Brain pericyte (primary cell): ENCODE measurements around the gene KRTAP9-3.
"Not testable (repeated sequence)": the region's sequence is repeated elsewhere in the genome, so short reads cannot be mapped to it uniquely, and the experiment has no call there.

Experiments used
- DNase-seq: peaks from one replicate; pipeline ENCODE4 v3.0.0-alpha.2; 2012; ENCODE audit warnings: low read depth, low spot score

Gene KRTAP9-3

DNA sequence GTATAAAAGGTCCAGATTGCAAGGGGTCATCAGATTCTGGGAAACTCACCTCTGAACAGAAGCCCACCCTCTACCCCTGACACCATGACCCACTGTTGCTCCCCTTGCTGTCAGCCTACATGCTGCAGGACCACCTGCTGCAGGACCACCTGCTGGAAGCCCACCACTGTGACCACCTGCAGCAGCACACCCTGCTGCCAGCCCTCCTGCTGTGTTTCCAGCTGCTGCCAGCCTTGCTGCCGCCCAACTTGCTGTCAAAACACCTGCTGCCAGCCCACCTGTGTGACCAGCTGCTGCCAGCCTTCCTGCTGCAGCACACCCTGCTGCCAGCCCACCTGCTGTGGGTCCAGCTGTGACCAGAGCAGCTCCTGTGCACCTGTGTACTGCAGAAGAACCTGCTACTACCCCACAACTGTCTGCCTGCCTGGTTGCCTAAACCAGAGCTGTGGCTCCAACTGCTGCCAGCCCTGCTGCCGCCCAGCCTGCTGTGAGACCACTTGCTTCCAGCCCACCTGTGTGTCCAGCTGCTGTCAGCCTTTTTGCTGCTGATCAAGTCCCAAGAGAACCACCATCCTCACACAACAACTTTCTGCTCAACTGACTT, 17.5 kb downstream of the KRTAP9-3 start, which contains the start of gene KRTAP9-4:
Gene KRTAP9-4 (plus strand): TSS at position 51 of the 604 bp plus-strand sequence. CDS start 34 bp downstream, at position 85.
- DNase-seq = not testable (repeated sequence)

DNA sequence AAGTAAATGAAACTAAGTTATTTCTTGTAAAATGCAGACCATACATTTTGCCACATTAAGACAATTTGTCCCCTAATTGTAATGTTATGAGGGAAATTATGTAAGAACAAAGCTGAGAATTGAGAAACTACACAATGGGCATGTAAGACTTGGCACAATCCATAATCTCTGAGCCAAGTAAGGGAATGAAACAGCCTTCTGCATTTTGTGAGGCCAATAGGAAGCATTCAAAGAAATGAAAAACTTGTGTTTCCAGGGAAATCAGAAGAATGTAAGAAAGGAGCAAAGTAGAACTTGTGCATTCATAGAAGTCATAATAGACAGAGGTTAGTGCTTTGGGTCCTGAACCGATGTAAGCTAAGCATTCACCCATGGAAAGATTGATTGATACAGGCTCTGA, 19.0 kb downstream of the KRTAP9-3 start:
- no peak for DNase-seq

DNA sequence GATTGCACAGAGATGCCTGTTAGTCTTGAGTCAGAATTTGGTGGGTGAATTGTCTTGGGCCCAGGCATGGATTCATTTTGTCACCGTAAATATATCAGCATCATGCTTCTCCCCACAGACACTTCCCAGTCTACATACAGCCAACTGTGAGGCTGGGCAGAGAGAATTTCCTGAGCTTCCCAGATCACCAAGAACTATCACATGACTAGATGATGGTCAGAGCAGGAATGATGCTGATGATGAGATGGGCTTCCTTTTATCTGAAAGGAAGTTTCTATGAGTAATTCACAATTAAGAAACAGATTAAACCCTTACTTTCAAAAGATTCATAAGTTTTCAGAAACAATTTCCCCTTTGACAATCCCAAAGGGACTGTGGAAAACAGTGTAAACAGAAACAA, 22.6 kb downstream of the KRTAP9-3 start:
- DNase-seq = no peak

DNA sequence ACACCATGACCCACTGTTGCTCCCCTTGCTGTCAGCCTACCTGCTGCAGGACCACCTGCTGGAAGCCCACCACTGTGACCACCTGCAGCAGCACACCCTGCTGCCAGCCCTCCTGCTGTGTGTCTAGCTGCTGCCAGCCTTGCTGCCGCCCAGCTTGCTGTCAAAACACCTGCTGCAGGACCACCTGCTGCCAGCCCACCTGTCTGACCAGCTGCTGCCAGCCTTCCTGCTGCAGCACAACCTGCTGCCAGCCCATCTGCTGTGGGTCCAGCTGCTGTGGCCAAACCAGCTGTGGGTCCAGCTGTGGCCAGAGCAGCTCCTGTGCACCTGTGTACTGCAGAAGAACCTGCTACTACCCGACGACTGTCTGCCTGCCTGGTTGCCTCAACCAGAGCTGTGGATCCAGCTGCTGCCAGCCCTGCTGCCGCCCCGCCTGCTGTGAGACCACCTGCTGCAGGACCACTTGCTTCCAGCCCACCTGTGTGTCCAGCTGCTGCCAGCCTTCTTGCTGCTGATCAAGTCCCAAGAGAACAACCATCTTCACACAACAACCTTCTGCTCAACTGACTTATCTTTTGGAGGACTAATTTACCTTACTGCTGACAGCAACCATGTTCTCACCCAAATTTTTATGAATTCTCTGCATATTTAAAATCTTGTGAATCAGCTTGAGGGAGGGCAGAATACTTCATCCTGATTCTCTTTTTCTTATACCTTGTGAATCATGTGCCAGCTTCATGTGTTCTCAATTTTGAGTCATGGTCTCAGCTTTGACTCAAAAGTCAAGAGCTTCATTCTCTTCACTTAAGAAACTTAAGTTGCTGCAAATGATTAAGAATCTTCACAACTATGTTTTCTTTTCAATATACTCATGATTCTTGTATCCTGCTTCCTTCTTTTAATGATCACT, 23.4 kb downstream of the KRTAP9-3 start, which contains the start of gene KRTAP9-9:
Gene KRTAP9-9 (plus strand): TSS at position 4 of the 910 bp plus-strand sequence.
- DNase-seq = not testable (repeated sequence)

DNA sequence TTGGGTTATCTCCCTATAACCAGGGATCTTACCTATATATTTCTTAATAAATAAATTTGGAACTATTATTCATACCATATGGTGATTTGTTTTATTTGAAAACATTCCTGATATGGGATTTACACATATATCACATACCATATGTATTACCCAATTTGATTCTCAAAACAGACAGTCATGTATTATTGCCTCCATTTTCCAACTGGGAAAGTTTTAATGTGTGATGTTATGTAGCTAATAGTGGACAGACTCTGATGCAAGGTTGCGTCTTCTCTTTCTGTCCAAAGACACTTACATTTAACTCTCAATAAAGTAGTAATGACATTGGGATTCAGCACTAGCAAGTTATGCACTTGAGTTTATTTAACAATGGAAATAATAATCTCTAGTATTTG, 24.0 kb downstream of the KRTAP9-3 start:
- DNase-seq = no peak

DNA sequence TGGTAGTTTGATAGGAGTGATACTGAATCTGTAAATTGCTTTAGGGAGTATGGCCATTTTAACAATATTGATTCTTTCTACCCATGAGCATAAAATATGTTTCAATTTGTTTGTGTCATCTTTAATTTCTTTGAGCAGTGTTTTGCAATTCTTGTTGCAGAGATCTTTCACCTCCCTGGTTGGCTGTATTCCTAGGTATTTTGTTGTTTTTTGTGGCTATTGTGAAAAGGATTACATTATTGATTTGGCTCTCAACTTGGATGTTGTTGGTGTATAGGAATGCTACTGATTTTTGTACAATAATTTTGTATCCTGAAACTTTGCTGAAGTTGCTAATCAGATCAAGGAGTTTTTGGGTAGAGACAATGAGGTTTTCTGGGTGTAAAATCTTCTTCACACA, 26.2 kb downstream of the KRTAP9-3 start:
- no peak for DNase-seq

DNA sequence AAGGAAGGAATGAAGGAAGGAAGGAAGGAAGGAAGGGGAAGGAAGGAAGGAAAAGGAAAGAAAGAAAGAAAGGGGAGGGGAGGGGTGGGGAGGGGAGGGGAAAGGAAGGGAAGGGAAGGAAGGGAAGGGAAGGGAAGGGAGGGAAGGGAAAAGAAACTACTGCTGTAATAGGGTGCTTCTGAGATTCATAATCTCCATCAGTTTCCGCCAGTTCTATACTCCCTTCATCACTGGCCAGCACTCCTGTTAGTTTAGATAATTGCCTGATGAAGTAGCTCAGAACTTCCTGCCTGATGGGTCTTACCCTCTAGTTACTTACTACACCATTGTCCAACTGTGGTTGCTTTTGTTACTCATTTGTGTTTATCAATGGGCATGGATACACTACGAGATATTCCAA, 31.0 kb downstream of the KRTAP9-3 start:
- DNase-seq = no peak

DNA sequence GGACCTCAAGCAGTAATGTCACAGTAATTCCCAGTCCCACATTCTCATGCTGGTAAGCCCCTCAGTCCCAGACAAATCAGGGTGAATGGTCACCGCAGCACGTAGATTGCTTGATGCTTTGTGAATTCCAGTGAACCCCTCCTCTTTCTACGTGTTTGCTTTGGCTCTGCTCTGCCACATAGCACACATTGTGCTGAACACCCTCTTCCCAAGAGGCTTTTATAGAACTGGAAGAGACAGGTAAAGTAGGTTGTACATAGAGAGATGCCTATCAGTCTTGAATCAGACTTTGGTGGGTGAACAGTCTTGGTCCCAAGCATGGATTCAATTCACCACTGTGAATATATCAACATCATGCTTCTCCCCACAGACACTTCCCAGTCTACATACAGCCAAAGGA, 32.4 kb downstream of the KRTAP9-3 start:
- no peak for DNase-seq

DNA sequence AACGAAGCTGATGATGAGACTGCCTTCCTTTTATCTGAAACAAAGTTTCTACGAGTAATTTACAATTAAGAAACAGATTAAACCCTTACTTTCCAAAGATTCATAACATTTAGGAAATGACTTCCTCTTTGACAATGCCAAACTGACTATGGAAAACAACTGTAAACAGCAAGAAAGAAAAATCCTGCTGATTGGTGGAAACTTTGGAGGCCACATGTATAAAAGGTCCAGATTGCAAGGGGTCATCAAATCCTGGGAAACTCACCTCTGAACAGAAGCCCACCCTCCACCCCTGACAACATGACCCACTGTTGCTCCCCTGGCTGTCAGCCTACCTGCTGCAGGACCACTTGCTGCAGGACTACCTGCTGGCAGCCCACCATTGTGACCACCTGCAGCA, 32.8 kb downstream of the KRTAP9-3 start, which contains the start of gene KRTAP9-6:
Gene KRTAP9-6 (plus strand): TSS at position 301 of the 400 bp plus-strand sequence. CDS start 0 bp downstream, at position 301.
- no peak for DNase-seq

DNA sequence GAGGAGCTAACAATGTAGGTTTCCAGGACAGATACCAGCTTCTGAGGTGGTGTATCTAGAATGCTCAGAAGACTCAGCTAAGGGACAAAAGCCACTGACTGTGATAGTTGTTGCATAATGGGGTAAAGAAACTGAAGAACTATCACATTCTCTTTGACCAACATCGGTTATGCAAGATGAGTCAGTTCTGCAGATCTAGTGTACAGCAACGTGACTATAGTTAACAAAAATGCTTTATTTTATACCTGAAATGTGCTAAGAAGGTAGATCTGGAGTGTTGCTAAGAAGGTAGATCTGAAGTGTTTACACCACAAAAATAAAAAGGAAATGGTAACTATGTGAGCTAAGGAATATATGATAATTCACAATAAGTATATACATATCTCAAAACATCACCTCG, 35.5 kb downstream of the KRTAP9-3 start:
- DNase-seq = no peak

DNA sequence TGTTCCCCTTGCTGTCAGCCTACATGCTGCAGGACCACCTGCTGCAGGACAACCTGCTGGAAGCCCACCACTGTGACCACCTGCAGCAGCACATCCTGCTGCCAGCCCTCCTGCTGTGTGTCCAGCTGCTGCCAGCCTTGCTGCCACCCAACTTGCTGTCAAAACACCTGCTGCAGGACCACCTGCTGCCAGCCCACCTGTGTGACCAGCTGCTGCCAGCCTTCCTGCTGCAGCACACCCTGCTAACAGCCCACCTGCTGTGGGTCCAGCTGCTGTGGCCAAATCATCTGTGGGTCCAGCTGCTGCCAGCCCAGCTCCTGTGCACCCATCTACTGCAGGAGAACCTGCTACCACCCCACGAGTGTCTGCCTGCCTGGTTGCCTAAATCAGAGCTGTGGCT, 39.1 kb downstream of the KRTAP9-3 start:
- not testable (repeated sequence) for DNase-seq

DNA sequence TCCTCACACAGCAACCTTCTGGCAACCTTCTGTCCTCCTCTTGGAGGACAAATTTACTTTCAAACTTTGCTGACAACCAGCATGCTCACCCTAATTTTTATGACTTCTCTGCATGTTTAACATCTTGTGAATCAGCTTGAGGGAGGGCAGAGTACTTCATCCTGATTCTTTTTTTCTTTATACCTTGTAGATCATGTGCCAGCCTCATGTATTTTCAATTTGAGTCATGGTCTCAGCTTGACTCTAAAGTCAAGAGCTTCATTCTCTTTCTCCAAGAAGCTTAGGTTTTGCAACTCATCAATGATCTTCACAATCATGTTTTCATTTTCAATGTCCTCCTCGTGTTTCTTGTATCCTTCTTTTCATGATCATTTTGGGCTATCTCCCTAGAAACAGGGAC, 39.6 kb downstream of the KRTAP9-3 start:
- DNase-seq = no peak

DNA sequence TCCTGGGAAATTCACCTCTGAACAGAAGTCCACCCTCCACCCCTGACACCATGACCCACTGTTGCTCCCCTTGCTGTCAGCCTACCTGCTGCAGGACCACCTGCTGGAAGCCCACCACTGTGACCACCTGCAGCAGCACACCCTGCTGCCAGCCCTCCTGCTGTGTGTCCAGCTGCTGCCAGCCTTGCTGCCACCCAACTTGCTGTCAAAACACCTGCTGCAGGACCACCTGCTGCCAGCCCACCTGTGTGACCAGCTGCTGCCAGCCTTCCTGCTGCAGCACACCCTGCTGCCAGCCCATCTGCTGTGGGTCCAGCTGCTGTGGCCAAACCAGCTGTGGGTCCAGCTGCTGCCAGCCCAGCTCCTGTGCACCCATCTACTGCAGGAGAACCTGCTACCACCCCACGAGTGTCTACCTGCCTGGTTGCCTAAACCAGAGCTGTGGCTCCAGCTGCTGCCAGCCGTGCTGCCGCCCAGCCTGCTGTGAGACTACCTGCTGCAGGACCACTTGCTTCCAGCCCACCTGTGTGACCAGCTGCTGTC, 43.5 kb downstream of the KRTAP9-3 start, which contains the start of gene KRTAP9-7:
Gene KRTAP9-7 (plus strand): TSS at position 51 of the 543 bp plus-strand sequence. CDS start 0 bp downstream, at position 51.
- not testable (repeated sequence) for DNase-seq

DNA sequence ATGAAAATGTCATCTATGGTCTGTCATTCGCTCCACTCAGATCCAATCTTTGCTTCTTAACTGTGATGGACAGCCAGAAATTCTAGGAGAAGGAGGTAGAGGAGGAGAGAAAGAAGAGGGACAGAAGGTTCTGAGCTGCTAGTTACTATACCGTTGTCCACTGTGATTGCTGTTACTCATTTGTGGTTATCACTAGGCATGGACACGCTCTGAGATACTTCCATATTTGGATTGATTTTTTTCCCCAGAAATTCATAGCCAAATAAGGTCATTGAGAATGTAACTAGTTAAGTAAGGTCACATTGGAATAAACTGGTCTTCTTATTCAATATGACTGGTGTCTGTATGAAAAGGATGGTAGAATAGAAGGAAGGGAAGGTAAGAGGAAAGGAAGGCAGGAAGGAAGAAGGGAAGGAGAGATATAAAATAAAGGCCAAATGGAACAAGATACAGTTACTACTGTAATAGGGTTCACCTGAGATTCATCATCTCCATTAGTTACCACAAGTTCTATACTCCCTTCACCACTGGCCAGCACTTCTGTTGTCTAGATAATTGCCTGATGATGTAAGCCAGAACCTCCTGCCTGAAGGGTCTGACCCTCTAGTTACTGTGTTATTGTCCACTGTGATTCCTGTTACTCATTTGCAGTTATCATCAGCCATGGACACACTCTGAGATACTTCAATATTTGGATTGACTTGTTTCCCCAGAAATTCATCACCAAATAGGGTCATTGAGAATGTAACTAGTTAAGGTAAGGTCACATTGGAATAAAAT, 46.1 kb downstream of the KRTAP9-3 start:
- no peak for DNase-seq
